EH (cell line): ENCODE data around the gene HOATZ.

Experiments
- DNase-seq: peaks from one replicate; pipeline ENCODE4 v3.0.0-alpha.2; 2015; ENCODE audit warnings: low read depth

HOATZ gene

DNA sequence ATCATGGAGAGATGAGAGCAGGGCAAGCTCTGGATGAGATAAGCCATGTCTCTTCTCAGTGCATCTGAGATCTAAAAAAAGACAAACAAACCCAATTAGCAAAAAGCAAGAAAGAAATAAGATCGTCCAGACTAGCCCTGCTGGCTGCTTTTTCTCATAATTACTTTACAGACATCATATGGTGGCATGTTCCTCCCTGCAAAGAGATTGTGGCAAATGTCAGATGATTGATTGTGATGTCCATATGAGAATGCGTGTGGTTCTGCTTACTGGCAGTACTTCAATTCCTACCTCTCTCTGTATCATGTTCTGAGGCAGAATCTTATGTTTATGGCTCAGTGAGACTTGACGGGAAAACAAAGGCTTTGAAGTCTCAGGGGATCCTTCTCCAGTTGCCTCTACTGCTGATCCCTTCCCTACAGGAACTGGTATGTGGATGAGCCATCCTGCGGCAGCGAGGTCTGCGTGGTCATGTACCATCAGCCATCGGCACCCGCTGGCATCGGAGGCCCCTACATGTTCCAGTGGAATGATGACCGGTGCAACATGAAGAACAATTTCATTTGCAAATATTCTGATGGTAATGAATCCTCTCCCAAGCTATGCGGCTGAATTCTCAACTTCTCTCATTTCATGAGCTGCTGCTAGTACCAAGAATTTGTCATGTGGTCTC lies 34.8 kb downstream of the HOATZ start:
- DNase-seq: no peak

DNA sequence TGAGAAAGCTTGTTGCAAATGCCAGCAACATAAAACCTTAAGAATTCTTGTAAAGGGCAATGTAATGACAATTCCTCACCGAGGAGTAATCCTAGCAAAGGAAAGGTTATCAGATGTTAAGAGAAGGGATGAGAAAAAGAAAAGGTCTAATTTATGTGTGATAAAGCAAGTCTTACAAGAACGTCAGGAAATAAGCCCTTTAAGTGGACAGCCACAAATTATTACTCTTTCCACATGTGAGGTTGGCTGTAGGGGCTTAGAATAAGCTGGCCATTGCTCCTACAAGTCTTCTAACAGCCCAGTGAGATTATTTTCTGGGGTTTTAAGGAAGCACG lies 35.3 kb downstream of the HOATZ start:
- DNase-seq: peak; percentile 78

DNA sequence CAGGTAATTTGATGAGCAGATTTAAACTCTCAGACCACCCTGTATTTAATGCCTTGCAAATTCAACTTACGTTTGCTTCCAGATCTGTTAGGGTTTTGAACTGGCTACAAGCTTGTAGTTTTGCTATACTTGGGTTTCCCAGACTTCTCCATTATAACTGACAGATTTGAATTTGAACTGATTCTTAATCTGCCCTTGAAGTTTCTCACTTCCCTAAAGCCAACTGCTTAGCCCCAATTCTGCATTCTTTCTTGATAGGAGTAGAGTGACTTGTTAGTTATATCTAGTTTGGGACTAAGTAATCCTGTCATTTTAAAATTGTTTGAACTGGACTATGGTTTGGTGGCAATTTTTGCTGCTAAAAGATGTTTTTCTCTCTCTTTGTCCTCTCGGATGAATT lies 35.7 kb downstream of the HOATZ start:
- no peak for DNase-seq

DNA sequence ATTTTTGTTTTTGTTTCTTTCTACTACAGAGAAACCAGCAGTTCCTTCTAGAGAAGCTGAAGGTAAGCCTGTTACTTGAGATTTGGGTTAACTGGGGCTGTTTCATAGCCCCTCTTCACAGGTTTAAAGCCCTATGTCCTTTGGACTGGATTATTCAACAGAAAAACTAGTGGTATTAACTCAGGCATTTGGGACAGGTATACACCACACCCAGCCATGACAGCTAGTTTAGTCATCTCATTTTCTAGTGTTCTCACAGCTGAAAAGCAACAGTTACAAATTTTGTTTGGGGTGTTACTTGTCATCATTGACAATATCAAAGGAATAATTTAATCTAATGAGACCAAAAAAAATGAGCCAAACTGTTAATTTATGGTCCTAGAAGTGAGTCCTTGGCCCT lies 40.0 kb downstream of the HOATZ start:
- DNase-seq: no peak

DNA sequence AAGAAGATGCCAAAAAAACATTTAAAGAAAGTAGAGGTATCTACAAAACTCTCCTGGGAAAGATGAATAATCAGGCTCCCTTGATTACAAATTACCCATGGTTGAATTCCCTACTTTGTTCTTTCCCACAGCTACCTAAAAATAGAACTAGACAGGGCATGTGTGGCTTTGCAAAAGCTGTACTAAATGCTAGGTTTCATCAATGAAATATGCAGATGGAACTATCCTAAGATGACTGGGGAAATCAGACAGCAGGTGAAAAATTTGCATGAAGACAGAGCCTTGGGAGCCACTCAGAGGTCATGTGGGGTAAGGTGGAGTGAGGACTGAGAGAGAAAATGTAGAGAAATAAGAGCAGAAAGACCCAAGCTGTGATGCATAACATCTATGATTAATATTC lies 40.7 kb downstream of the HOATZ start:
- peak; percentile 85 for DNase-seq

DNA sequence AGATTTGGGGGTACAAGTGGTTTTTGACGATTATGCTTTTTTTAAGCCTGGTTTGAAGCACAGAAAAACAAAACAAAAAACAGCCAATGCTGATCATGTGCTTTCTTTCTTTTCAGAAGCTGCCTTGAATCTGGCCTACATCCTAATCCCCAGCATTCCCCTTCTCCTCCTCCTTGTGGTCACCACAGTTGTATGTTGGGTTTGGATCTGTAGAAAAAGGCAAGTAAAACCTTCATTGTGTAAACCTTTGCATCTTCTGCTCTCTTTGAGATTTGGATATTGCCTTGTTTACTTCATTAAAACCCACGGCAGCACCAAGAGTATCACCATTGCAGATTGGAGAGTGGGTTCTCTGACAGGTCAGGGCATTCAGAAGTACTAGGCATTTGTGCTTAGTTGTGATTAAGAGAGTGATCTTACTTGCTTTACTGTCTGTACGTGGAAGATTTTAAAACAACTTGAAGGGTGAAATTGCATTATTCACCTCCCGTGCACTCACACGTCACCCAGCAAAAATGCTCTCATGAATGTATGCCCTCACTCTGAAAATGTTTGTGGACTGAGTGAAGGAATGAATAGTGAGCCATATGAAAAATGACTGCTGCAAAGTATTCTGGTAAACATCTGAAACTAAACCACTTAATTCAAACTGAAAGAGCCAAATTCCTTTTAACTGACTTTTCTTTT lies 43.0 kb downstream of the HOATZ start:
- peak; percentile 99 for DNase-seq

DNA sequence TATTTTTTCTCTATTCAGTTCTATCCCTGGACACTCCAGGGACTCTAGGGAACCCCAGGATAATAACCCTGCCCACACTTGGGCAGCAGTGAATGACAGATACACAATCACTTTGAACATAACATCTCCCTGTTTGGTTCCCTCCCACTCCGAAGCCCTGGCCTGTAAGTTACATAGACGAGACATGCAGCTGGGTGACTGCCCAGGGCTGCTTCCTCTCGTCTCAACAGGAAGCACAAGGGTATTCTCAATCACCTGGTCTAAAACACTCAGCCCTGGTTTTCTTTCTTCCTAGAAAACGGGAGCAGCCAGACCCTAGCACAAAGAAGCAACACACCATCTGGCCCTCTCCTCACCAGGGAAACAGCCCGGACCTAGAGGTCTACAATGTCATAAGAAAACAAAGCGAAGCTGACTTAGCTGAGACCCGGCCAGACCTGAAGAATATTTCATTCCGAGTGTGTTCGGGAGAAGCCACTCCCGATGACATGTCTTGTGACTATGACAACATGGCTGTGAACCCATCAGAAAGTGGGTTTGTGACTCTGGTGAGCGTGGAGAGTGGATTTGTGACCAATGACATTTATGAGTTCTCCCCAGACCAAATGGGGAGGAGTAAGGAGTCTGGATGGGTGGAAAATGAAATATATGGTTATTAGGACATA lies 45.4 kb downstream of the HOATZ start:
- DNase-seq: no peak

DNA sequence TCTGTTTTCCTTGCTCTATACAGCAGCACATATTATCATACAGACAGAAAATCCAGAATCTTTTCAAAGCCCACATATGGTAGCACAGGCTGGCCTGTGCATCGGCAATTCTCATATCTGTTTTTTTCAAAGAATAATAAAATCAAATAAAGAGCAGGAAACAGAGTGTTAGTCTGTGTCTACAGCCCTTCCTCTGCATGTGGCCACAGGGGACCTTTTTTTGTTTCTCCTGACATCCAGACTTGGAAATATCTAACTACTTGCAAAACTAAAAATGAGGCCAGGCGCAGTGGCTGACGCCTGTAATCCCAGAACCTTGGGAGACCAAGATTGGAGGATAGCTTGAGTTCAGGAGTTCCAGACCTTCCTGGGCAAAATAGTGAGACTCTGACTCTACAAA lies 46.2 kb downstream of the HOATZ start:
- DNase-seq: no peak

DNA sequence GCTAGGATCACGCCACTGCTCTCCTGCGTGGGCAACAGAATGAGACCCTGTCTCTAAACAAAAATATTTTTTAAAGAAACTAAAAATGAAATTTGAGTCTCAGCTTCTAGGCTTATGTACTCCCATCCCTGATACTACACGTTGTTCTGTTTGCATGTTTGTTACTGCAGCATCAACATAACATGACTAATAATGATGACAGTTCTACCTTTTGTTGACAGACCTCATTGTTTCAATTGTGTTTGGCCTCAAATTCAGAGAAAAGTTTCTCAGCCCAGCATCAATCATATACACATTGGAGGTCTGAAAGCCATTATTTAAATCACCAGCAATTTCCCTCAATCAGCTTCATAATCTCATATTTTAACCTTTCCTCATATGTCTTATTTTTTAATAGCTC lies 46.7 kb downstream of the HOATZ start:
- no peak for DNase-seq

DNA sequence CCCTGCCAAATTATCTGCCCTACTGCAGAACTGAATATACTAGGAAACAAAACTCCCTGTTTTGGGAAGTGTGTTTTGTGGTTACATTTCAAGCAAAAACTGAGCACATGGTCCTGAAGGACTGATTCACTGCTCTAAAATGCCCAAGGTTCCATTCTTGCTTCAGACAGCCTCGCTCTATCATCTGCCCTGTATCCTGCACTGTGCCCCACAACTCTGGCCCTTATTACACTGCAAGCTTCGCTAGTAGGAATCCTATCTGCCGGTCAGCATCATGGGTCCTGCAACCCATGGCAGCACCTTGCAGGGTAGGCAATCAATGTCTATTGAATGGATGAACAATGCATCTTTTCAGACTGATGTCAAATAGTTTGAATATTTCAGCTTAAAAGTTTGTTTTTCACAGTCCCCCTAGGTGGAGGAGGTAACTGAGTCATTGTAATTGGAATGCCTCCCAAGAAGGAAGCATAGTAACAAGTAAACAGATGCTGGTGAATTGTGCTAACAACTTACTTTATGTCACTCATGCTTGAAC lies 47.3 kb downstream of the HOATZ start:
- DNase-seq: peak; percentile 88

DNA sequence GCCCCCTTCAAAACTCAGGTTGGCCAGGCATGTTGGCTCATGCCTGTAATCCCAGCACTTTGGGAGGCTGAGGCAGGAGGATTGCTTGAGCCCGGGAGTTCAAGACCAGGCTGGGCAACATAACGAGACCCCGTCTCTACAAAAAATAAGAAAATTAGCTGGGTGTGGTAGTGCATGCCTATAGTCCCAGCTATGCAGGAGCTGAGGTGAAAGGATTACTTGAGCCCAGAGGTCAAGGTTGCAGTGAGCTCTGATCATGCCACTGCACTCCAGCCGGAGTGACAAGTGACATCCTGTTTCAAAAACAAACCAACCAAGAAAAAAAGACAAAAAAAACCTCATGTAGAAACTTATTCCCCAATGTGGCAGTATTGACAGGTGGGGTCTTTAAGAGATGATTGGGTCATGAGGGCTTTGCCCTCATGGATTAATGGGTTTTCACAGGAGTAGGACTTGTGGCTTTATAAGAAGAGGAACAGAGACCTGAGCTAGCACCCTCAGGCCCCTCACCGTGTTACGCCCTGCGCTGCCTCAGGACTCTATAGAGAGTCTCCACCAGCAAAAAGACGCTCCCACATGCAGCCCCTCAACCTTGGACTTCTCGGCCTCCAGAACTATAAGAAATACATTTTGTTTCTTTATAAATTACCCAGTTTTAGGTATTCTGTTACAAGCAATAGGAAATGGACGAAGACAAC lies 48.3 kb downstream of the HOATZ start:
- no peak for DNase-seq

DNA sequence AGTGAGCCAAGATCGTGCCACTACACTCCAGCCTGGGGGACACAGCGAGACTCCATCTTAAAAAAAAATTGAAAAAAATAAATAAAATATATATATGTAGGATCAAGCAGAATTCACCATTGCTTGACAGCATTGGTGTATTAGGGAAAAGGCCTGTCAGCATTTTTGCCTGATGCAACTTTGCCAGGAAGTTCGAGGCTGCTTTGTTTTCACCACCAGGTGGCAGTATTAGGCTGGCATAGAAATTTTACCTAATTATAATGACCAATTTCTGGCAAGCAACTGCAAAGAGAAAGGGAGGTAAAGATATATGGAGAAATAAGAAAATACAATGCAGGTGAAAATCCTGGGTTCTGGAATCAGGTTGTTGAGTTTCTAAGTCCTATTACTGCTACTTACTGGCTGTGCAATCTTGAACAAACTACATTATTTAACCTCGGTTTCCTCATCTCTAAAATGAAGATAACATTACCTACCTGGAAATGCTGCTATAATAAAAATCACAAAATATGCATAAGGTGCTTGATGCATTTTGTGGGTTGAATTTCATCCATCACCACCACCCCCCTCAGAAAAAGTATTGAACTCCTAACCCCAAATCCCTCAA lies 50.6 kb downstream of the HOATZ start:
- peak; percentile 78 for DNase-seq

DNA sequence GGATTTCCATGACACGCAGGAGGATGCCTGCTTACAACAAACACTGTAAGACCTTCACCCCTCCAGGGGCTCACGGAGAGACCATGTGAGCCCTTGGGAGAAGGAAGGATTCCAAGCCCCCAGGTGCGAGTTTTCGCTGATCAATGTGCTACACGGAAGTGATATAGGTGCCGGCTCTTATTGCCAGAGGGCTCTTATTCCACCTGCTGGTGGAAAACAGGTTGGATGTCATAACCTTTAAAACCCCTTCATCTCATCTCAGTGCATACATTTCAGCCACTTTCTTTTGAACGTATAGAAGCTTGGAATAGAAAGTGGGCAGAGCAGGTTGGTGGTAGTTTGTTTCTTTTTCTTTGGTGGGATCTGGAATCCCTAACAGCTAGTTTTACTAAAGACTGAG lies 51.7 kb downstream of the HOATZ start:
- DNase-seq: no peak

DNA sequence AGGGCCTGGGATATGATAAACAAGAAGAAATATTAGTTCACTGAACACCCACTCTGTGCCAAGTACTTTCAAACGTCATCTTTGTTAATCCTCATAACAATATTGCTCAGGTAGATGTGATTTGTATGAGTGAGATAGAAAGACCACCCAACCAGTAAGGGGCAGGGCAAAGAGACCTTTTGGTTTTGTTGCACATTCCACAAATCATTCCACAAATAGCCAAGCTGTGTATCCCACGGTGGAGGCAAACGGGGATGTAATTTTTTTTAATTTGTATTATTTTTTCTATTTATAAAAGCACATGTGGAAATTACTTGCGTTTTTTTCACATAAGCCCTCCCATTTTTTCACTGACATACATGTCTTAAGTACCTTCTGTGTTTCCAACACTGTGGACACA lies 54.9 kb downstream of the HOATZ start:
- DNase-seq: peak; percentile 57

DNA sequence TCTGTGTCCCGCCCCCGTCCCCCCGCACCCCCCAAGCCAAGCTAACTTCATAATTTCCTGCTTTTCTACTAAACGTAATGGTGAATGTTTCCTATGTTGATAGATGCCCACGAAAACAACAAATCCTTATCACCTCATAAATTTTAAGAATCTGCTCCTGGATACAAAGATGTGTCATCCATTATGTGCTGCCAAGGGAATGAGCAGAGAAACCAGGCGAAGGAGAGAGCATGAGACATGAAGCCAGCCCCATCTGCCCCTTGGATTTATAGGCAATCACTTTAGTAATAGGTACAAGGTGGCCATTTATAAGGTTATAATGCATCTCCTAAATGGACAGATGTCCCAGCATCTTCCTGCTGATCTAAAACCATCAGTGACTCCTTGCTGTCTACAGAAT lies 56.2 kb downstream of the HOATZ start:
- peak; percentile 52 for DNase-seq

DNA sequence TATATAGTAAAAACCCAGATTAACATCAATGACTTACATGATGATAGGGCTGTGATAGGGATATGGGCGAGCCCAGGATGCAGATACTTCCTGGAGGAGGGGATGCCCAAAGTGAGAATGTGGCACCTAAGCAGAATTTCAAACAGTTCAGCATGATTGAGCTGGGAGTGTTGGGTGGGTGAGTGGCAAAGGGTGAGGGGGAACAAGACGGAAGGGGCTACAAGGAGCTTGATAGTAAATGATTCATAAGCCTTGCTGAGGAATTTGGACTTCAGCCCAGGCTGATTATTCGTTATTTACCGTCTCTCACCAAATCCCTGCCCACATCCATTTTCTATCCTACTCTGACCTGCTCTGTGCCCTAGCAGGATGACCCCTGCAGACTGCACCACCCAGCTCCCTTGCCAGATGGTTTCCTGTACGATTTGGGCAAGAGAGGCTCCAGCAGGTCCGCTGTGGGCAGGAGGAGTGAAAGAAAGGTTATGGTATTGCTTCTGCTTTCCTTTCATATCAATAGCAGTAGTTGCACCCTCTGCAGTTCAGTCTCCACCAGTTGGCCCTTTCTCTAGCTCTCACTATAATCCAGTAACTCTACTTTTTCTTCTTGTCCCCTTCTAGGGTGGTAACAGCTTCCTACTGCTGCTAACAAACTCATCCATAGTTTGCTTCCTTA lies 57.4 kb downstream of the HOATZ start:
- peak; percentile 53 for DNase-seq

DNA sequence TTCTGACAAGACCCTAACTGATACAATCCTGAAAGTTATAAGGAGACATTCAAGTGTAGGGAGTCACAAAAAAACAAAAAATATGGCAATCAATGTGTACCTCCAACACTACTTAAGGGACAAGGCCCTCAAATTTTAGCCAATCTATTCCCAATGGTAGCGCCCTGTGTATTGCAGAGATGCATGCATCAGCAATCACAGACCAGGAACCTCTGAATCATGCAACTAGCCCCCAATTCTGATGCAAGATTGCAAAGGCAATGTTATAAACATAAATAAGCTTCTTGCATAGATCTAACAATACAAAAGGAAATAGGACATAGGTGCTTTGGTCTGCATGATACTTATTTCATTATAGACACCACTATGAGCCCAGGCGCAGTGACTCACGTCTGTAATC lies 58.0 kb downstream of the HOATZ start:
- DNase-seq: no peak

DNA sequence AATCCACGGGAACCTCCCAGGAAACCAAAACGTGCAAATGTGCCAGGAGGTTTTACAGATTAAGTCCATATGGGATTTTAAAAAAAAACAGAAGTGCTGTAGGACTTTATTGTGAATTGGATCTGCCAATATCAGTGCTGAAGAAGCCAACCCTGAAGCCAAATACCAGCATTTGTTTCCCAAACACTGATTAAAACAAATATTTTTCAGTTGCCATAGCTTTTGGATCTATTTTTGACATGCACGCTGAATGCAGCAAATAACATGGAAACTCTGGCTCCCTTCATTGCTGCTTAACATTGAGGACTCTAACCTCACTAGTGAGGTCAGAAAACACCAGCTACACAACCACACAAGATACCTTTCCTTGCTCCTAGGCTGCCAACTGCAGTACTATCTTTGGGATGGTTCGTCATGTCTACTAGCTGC lies 59.3 kb downstream of the HOATZ start:
- DNase-seq: peak; percentile 32

DNA sequence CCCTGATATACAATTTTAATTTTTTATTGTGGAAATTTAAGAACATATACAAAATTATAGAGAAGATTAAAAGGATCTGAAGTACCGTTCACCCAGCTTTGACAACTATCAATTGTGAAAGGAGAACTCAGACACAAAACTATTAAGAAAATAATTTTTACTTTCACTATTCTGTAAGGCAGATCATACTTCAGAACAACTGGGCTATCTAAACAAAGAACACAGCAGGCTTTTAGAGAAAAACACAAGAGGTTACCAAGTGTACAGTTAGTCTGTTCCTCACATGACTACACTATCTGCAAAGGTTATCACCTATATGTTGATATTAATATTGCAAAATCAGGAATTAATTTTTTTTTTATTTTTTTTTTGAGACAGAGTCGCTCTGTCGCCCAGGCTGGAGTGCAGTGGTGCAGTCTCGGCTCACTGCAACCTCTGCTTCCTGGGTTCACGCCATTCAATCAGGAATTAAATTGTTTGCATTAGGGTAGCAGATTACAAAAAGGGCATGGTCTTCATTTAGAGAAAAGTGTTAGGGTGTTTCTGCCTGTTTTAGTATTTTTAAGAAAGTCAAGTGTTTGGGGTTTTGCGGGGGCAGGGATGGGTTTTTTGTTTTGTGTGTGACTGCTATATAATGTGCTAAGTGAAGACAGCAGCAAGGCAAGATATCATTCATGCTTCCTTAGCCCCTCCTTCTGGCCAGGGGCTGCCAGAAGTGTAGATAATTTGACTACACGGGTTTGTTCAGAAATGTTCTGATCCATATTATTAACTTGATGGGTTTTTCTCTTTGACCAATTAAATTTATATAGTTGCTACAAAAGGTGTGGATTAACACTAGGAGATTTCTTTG lies 60.0 kb downstream of the HOATZ start:
- peak; percentile 37 for DNase-seq

DNA sequence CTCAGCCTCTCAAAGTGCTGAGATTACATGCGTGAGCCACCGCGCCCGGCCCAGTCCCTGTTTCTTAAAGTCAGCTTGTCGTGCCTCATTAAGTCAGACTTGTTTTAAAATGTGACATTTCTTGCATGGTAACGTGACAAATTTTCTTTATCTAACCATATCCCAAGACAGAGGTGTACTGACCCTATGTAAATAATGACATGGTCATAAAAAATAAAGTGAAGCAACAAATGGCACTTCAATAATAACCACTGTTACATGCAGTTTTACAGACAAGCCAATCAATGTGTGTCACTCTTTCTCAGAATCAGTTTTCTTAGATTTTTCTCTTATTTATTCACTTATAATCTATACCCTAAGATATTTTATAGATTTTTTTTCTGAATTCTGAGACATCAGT lies 61.2 kb downstream of the HOATZ start:
- DNase-seq: no peak

DNA sequence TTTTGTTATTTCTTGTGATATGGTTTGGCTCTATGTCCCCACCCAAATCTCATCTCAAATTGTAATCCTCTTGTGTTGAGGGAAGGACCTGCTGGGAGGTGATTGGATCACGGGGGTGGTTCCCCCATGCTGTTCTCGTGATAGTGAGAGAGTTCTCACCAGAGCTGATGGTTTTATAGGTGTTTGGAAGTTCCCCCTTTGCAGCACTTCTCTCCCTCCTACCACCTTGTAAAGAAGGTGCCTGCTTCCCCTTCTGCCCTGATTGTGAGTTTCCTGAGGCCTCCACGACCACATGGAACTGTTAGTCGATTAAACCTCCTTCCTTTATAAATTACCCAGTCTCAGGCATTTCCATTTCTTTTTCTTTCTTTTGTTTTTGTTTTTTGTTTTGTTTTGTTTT lies 63.2 kb downstream of the HOATZ start:
- no peak for DNase-seq
